Measurements from ENCODE around the gene SLC22A23.

GRCh38 chr6:3359973-3360726 lies 96.7 kb downstream of the SLC22A23 start:
- TF ChIP-seq CTCF (conservative IDR thresholded peaks at IDR 0.05 in 1 of 2, IDR thresholded peaks at IDR 0.05 in 1 of 2; ENCODE audit: extremely low read depth in 1 of 2, insufficient read depth in 1 of 2, low read depth in 1 of 2, low read length in 2 of 2) (no peak), EZH2 (IDR thresholded peaks at IDR 0.05; ENCODE audit: borderline replicate concordance, low read length) (no peak)

All from mammary epithelial cell (primary cell).